Measurements from ENCODE around the gene LIPJ.

LIPJ gene

DNA sequence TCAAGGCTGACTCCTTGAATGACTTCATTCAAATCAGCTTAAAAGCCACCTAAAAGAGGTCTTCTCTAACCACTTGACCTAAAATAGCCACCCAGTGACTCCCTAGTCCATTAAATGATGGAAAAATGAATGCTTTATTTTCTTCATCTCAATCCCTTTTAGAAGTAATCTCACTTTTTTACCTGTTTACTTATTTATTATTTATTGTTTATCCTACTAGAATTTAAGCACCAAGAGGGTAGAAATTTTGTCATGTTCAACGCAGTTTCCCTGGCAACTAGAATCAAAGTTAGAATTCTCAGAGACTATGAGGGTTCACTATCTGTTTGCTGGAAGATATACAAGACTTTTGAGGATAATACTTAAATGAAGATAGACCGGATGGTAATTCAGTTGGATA lies at the start of gene LIPJ:
Gene LIPJ (plus strand): TSS at position 301 of the 400 bp plus-strand sequence. CDS start 3,926 bp downstream, outside the sequence.
- DNase-seq, result no peak

DNA sequence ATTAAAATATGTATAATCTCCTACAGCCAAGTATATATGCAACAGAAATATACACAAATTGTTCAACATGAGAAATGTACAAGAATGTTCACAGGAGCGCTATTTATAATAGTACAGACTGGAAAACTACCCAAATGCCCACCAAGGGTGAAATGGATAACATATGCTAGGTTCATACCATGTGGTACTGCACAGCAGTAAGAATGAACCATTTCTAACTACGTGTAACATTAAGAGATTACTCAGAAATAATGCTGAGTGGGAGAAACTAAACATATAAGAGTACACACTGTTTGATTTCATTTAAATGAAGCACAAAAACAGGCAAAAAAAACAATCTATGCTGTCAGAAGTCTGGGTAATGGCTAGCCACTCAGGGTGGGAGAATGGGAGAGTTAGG lies 49.2 kb upstream of the LIPJ start:
- DNase-seq, result no peak

DNA sequence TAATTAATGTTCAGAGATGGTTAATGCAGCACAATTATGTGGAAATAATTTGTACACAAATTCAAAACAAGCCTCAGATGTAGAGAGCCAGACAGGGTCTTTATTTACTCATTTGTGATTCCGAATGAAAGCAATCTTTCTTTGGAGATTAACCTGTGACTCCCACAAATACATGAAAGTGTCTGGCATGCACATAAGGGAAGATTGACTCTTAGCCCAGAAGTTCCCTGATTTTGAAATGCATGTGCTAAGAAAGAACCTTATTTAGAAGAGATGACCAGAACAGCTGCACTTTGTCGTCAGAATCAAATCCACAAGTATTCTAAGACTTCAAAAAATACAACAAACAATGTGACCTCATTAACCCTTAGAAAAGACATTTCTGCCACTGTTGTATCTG lies 48.5 kb upstream of the LIPJ start:
- DNase-seq, result no peak

GRCh38 chr10:88540351-88540750 lies 46.2 kb upstream of the LIPJ start:
- no peak for DNase-seq

DNA sequence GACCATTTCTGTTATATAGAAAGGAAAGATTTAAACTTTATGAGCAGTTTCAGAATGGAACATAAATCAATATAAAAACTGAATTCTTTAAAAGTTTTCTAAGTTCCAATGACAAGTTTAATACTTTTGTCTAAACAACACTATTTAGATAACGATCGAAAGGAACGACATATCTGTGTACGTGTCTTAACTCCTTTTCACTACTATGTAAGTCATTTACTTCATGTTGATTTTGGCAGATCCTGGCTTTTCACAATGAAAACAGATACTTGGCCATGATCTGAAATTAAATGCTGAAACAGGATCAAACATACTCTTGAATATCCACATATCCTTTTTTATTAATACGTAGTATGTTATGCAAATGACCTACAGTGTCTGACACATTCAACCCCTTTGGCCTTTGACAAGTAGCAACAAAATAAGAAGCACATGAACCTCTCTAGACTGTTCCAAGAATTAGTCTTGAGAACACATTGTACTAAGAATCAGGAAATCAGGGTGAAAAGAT lies 45.4 kb upstream of the LIPJ start:
- DNase-seq, result no peak

GRCh38 chr10:88542522-88542921 lies 44.0 kb upstream of the LIPJ start:
- DNase-seq, result no peak

- no peak for DNase-seq
Observed at GRCh38 chr10:88544140-88544870, 42.3 kb upstream of the LIPJ start.

DNA sequence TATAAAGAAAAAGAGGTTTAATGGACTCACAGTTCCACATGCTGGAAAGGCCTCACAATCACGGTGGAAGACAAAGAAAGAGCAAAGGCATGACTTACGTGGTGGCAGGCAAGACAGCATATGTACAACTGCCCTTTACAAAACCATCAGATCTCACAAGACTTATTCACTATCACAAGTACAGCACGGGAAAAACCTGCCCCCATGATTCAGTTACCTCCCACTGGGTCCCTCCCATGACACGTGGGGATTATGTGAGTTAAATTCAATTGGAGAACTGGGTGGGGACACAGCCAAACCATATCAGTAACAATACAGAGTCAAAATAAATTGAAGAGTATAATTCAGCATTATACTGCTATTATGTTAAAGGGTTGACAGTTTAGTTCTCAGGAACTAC lies 41.2 kb upstream of the LIPJ start:
- no peak for DNase-seq

- DNase-seq, result no peak
Observed at GRCh38 chr10:88546497-88546896, 40.1 kb upstream of the LIPJ start.

DNA sequence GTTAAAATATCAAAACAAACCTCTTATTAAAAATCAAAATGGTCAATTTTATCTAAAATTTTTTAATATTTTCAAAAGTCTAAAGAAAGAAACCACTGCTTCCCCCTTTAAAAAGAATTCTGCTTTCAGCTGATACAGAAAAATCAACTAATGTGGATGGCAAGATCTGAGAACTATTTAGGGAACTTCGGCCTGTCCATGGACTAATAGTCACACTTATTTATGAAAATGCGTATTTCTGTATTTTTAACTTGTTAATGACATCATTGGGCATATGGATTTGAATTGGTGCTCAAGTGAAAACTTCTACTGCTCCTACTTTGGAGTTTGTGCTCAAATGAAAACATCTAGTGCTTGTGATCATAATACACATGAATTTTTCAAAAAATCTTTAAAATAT lies 35.3 kb upstream of the LIPJ start:
- no peak for DNase-seq

- peak; percentile 84 for DNase-seq
Observed at GRCh38 chr10:88553116-88553752, 33.3 kb upstream of the LIPJ start.

DNA sequence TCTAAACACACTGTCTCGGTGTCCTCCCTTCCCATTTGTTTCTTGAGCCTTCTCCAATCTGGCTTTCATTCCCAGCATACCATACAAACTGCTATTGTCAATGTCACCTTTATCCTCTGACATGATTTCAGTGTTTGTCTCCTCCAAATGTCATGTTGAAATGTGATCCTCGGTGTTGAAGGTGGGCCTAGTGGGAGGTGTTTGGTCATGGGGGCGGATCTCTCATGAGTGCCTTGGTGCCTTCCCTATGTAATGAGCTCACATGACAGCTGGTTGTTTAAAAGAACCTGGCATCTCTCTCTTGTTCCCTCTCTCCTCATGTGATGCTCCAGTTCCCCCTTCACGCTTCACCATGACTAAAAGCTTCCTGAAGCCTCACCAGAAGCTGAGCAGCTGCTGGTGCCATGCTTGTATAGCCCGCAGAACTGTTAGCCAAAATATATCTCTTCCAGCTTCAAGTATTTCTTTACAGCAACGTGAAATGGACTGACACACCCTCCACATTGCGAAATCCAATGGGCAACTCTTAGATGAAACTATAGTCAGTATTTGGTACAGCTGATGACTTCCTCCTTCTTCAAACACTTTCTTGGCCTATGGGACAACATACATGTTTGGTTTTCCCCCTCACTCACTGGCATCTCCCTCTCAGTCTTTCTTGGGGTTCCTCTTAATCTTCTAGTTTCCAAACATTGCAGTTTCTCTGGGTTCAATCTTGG lies 31.2 kb upstream of the LIPJ start:
- peak; percentile 46 for DNase-seq

DNA sequence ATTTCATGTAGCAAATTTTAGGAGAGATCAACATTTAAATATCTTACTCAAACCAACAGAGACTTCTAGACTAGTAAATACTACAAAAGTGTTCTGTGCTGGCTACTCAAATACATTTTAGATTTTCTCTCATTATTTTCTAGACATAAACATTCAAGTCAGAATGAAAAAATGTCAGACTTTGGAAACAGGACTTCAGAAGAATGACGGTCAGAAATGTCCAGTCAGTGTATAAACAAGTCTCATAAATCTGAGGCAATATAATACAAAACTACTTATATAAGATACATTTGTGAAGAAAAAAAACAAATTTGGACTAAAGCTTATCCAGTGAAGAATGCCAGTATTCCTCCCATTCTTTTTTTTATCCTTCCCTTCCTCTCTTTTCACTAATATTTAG lies 29.3 kb upstream of the LIPJ start:
- DNase-seq, result no peak

DNA sequence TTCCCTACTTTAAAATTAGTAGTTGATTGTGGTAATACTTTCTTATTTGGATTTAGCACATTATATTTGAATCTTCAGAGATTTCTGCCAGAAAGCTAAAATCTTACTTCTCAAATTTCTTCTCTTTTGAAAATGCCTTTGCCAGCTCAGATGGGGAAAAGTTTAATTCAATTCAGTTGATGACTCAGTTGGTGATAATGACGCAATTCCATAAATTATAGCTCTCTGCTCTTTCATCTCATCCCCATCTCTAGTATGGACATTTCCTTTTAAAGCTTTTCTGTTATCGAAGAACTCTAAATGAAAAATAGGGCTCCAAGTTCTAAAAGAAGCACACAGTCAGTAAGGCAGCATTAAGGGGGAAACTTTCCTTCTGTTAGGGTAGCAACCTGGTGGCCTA lies 28.9 kb upstream of the LIPJ start:
- no peak for DNase-seq

DNA sequence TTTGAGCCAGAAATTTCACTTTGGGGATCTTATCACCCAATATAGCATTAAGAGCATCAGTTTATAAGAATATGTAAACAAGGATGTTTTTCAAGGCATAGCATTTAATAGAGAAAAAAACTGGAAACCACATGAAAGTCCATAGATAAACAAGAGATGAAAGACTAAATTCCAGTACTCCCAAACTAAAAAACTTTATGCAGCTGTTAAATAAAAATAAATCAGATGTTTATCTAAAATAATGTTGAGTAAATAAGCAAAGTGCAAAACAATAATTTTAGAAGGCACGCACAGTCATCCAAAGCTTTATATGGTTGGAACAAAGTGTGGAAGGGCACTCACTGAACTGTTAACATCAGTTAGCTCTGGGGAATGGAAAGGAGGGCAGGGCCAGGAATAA lies 24.4 kb upstream of the LIPJ start:
- DNase-seq, result no peak

- DNase-seq, result peak; percentile 71
Observed at GRCh38 chr10:88565072-88565471, 21.5 kb upstream of the LIPJ start.

- peak; percentile 3 for DNase-seq
Observed at GRCh38 chr10:88582411-88582805, 4.2 kb upstream of the LIPJ start.

DNA sequence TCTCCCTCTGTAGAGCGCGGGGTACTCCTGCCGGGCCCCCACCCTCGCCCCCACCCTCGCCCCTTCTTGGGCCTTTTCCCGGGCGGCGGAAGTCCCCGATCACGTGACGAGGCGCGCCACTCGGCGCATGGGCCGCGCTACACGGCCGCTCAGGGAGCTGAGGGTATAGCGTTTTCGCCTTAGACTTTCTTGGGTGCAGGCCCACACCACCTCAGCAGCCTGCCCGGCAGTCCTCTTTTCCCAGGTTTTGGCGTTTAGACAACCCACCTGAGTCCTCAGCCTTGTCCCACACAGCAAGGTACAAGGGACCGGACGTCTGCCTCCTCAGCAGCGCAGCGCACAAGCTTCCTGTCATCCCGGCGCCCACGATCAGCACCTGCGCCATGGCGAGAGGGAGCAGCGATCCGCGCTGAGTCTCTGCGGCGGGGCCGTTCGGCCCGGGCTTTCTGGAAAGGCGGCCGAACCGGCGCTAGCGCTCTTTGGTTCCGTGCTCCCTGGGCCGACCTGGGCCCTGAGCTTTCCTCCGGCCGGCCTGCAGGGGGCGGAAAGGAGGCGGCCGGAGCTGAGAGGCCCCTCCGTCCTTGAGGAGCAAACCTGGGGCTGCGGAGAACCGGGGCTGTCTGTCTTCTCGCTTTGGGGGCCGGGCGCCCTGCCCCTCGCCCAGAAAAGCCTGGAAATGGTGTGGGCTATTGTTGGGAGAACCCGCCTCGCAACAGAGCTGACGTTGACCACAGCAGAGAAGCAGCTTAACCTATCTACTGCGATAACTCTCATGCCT lies 3.6 kb upstream of the LIPJ start, which contains the start of gene RNLS:
Gene RNLS (minus strand): TSS at position 513 of the 778 bp plus-strand sequence.
- DNase-seq, result peak; percentile 79

DNA sequence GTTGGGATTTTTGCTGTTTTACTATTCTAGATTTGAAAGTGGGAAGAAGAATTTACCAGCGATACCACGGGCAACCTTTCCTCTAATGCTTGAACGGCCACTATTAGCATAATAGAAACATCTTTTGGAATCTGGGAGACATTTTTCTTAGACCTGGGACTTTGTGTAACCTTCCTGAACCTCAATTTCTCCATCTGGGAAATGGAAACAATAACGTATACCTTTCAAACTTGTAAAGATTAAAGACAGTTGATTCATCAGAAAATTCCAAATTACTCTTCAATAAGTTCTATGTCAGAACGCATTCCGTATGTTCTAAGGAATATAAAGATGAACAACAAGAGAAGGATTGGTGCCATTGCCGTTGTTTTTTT lies 3.0 kb upstream of the LIPJ start:
- DNase-seq, result no peak

DNA sequence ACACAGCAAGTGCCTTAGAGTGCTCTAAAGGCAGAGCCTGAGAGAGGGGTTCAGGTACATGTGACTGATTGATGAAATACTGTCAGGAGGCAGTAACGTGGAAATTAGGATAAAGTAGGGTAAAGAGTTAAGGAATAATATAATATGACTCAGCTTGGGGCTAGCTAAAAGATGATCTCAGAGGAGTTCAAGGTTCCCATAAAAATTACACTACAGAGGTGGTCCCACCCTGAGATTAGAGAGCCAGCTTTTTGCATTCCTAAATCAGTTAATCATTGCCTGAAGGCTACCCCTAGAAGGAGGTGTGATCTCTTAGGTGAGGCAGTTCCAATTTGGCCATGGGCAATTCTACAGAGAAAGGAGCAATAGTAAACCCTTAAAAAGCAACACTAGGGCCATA lies 5.8 kb downstream of the LIPJ start:
- no peak for DNase-seq

DNA sequence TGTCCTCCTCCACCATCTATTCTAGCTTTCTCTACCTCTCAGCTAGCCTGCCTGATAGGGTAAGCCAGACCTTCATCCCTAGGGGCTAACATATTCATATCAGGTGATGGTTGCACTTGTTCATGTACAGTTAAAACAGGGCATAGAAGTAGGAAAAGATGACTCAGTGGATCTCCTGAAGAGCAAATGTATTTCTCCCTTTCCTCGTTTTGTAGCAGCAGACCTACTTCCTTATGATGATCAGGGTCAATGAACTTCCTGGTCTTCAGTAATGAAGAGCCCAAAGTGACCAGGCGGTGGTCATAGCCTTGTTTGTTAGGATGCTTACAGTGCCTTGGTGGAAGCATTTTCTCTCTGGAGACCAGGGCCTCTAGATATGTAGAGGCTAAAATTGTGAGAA lies 6.3 kb downstream of the LIPJ start:
- no peak for DNase-seq

GRCh38 chr10:88594482-88594881 lies 7.9 kb downstream of the LIPJ start:
- DNase-seq, result no peak

DNA sequence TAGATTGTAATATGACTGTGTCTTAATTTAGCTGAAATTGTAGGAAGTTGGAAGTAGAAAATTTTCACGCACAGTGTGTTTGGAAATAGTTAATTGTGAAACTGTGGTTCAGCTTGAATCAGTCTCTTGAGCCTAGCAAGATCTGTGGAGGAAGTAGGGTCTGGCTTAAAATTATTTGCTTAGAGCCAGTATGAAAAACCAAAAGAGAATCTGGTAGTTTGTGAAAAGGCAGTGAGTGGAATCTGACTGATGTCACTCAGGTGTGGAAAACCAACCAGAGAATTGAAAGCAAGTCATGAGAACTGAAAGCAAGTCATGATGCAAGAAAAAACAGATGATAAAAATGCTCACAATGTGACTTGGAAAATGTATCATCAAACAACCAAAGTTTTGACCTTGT lies 11.5 kb downstream of the LIPJ start:
- DNase-seq, result peak; percentile 55

Measured in hematopoietic multipotent progenitor cell treated with erythropoietin and hydrocortisone succinate and interleukin-3 and kit ligand, for 4 days (in vitro differentiated cells).